K562 (cell line): ENCODE results near the gene PGM3. TPM values are rescaled to one million over a fixed set of nuclear protein-coding genes. Genes with fewer than 3 reads are reported as not detected.

Experiments
- ARID1B ChIP-seq: fragments of 450-650 bp; IDR thresholded peaks from 2 replicates; pipeline ENCODE4 v1.6.1; 2016; ENCODE audit warnings: antibody characterized with exemption, mild to moderate bottlenecking, inconsistent platforms
- DEAF1 ChIP-seq: fragments of 450-650 bp; formaldehyde crosslinking; IDR thresholded peaks from 2 replicates; pipeline ENCODE4 v1.4.0; 2020; ENCODE audit warnings: mild to moderate bottlenecking, moderate library complexity
- ELF2 ChIP-seq: fragments of 250-450 bp; sonication (Bioruptor Pico); IDR thresholded peaks from 2 replicates; pipeline ENCODE4 v1.5.0; 2021; ENCODE audit warnings: mild to moderate bottlenecking
- ESRRA ChIP-seq: fragments of 450-650 bp; IDR thresholded peaks from 2 replicates; pipeline ENCODE4 v1.6.1; 2014; ENCODE audit warnings: low read depth, mild to moderate bottlenecking, moderate library complexity, borderline replicate concordance
- REST ChIP-seq, 2 experiments: fragments of 450-650 bp; formaldehyde crosslinking in 1 of 2; IDR thresholded peaks; 2 replicates each; pipeline versions ENCODE4 v1.4.0 to v1.6.1; 2014 to 2020; ENCODE audit warnings: mild to moderate bottlenecking in 2 of 2, borderline replicate concordance in 1 of 2, low read depth in 1 of 2
- ZNF512 ChIP-seq: IDR thresholded peaks from 2 replicates; pipeline ENCODE4 v1.6.1; 2016; ENCODE audit warnings: missing genetic modification characterization, missing compliant biosample characterization
- polyA plus RNA-seq, 8 experiments: library from polyadenylated mRNA; depleted of rRNA in 4 of 8; stranded (reverse) in 5 of 8; unstranded in 3 of 8; fragments of >200 nt; fragmentation: Nextera tagmentation in 2 of 8; fragmentation: Illumina TruSeq in 1 of 8; extraction: Ambion mirVana in 2 of 8; extraction: Trizol in 1 of 8; gene quantifications; 2 replicates each; pipeline versions ENCODE4 v1.2.1 to v1.2.3, GENCODE V29; 2011 to 2014; ENCODE audit warnings: inconsistent platforms in 1 of 8, missing spikeins in 1 of 8
- total RNA-seq, 7 experiments: library from RNA; depleted of rRNA in 6 of 7; stranded (reverse); fragments of >200 nt in 6 of 7; fragmentation: Illumina TruSeq in 2 of 7; extraction: Trizol in 2 of 7; gene quantifications; 2 replicates each; pipeline versions ENCODE4 v1.2.1 to v1.2.3, GENCODE V29; 2011 to 2021; ENCODE audit warnings: low replicate concordance in 1 of 7

Gene PGM3
- total and polyA plus RNA-seq, 9 of the 15 experiments (the other 6 are each of a cell fraction or from before 2014, with no cell fraction given): 19.1 to 107 (median 50.5) TPM

GRCh38 chr6:83221889-83222479 is 28.9 kb upstream of the PGM3 start (continued):
- peak; percentile 65 for TF ChIP-seq DEAF1 (CRISPR knock-in tag)
- no peak for TF ChIP-seq ELF2 (CRISPR knock-in tag)
- 0 out of 2 replicates have a peak, but pooled peaks have one; percentile 45 for TF ChIP-seq ZNF512 (tag)
- no peak for TF ChIP-seq ARID1B
- peak; percentile 65 for TF ChIP-seq REST (IDR thresholded peaks at IDR 0.05; ENCODE audit: borderline replicate concordance)
- TF ChIP-seq REST (CRISPR knock-in tag; IDR thresholded peaks at IDR 0.05; ENCODE audit: low read depth): no peak
- TF ChIP-seq ESRRA: no peak
